ENCODE data around the gene TYW5.

DNA sequence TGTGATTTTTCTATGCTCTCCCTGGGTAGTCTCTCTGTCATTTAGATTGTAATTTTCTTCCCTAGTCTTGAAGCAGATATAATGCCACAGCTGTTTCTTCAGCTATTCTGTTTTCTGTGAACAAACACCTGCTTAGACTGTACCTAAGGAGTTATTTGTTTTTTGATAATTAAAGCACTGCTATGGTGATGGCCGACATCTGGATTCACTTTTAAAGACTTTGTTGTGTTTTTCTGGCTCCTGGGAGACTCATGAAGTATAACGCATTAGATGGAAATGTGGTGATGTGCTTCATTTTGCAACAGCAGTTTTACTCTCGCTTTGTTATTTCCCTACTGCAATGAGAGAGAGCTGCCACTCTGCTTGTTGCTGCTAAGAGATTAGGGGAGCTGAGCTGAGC, 59.9 kb downstream of the TYW5 start:
- TF ChIP-seq TSC22D2 (CRISPR knock-in tag; IDR thresholded peaks at IDR 0.05; ENCODE audit: borderline replicate concordance), result no peak
- TF ChIP-seq POLR2A (IDR thresholded peaks at IDR 0.05; ENCODE audit: insufficient read depth in 1 of 2, low read depth in 2 of 2, low read length in 2 of 2), result no peak
- no peak for TF ChIP-seq KDM5B (CRISPR knock-in tag; IDR thresholded peaks at IDR 0.05; ENCODE audit: borderline replicate concordance)
- no peak for TF ChIP-seq SP1 (IDR thresholded peaks at IDR 0.05)
- no peak for TF ChIP-seq SP1 (CRISPR knock-in tag; IDR thresholded peaks at IDR 0.05)
- TF ChIP-seq, protein P1, sequence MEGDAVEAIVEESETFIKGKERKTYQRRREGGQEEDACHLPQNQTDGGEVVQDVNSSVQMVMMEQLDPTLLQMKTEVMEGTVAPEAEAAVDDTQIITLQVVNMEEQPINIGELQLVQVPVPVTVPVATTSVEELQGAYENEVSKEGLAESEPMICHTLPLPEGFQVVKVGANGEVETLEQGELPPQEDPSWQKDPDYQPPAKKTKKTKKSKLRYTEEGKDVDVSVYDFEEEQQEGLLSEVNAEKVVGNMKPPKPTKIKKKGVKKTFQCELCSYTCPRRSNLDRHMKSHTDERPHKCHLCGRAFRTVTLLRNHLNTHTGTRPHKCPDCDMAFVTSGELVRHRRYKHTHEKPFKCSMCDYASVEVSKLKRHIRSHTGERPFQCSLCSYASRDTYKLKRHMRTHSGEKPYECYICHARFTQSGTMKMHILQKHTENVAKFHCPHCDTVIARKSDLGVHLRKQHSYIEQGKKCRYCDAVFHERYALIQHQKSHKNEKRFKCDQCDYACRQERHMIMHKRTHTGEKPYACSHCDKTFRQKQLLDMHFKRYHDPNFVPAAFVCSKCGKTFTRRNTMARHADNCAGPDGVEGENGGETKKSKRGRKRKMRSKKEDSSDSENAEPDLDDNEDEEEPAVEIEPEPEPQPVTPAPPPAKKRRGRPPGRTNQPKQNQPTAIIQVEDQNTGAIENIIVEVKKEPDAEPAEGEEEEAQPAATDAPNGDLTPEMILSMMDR (CRISPR knock-in tag; IDR thresholded peaks at IDR 0.05), result no peak
- TF ChIP-seq GABPA (IDR thresholded peaks at IDR 0.05; ENCODE audit: low read depth, low read length), result no peak
- TF ChIP-seq GABPA (CRISPR knock-in tag; IDR thresholded peaks at IDR 0.05; ENCODE audit: low read depth), result no peak
- TF ChIP-seq, protein P2, sequence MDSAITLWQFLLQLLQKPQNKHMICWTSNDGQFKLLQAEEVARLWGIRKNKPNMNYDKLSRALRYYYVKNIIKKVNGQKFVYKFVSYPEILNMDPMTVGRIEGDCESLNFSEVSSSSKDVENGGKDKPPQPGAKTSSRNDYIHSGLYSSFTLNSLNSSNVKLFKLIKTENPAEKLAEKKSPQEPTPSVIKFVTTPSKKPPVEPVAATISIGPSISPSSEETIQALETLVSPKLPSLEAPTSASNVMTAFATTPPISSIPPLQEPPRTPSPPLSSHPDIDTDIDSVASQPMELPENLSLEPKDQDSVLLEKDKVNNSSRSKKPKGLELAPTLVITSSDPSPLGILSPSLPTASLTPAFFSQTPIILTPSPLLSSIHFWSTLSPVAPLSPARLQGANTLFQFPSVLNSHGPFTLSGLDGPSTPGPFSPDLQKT (CRISPR knock-in tag; IDR thresholded peaks at IDR 0.05; ENCODE audit: borderline replicate concordance), result no peak
- no peak for TF ChIP-seq FOXJ3 (CRISPR knock-in tag; IDR thresholded peaks at IDR 0.05; ENCODE audit: borderline replicate concordance)
